ENCODE measurements around the gene ARHGAP24. TPM values are rescaled to one million over a fixed set of nuclear protein-coding genes. Genes with fewer than 3 reads are reported as not detected.

Gene ARHGAP24
- total and polyA plus RNA-seq, 2 donors (not counting 3 experiments of a cell fraction or from before 2014, with no cell fraction given) = 52.1 to 79.4 TPM

DNA sequence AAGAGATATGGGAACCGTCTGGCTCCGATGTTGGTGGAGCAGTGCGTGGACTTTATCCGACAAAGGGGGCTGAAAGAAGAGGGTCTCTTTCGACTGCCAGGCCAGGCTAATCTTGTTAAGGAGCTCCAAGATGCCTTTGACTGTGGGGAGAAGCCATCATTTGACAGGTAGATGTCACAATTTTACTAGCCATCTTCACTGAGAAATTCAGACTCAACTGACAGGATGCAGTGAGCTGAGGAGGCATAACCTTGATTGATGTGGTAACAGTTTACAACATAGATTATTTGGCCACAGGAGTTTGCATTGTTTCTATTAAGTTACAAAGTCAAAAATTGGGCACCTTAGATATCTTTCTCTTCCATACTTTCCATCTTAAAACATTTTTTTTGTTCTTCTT, 467.2 kb downstream of the ARHGAP24 start:
- Histone ChIP-seq H3K27me3 (ENCODE audit: control insufficient read depth in 2 of 2, insufficient read depth in 2 of 2, low read length in 2 of 2) (no peaks in the 10 kb centered on the region), H3K9me1 (replicated peaks; ENCODE audit: control insufficient read depth, extremely low read depth, insufficient read depth, low read length) (no peaks in the 10 kb centered on the region), H3K27ac (ENCODE audit: insufficient read depth, low read depth, low read length) (no peak overlapping the region), H4K20me1 (replicated peaks; ENCODE audit: control insufficient read depth, extremely low read depth, insufficient read depth, low read length) (no peaks in the 10 kb centered on the region), H3K4me3 (replicated peaks in 1 of 3; ENCODE audit: insufficient read depth in 1 of 3, low read depth in 1 of 3, low read length in 3 of 3) (no peak overlapping the region), H3K36me3 (ENCODE audit: control insufficient read depth in 2 of 2, extremely low read depth in 1 of 2, insufficient read depth in 2 of 2, low read length in 2 of 2) (peaks cover 0 to 5% of the 10 kb centered on the region in 2 experiments), H3K79me2 (ENCODE audit: control insufficient read depth, insufficient read depth, low read length) (peaks cover 92% of the 10 kb centered on the region), H3K4me2 (ENCODE audit: insufficient read depth, low read length) (no peak overlapping the region), H3K9ac (replicated peaks; ENCODE audit: extremely low read depth, insufficient read depth, low read length) (no peak overlapping the region), H3K4me1 (ENCODE audit: control insufficient read depth, extremely low read depth, insufficient read depth, low read length) (no peaks in the 10 kb centered on the region), H3K9me3 (replicated peaks; ENCODE audit: control insufficient read depth, insufficient read depth, low read length) (no peaks in the 10 kb centered on the region), H2AFZ (ENCODE audit: low read depth, low read length) (no peak overlapping the region)
- BruUV-seq (replicated peaks) = no TSS peak
- no peak for FAIRE-seq
- POLR2A ChIA-PET = no interaction called here
- intact Hi-C loops (cut with micrococcal nuclease) (no loop called here), dilution Hi-C loops (cut with MboI; ENCODE audit: extremely low pct_ligation_motif_present, low sequenced_read_pairs) (no loop called here)
- CTCF ChIA-PET = interaction anchor here (1.5 kb wide), 2 partner anchors 27 to 146 kb away, joined by 3 to 4 read pairs; no protein-coding TSS in a partner anchor
- DNase-seq (ENCODE audit: low read depth, low spot score) = no peak
- TF ChIP-seq POLR2AphosphoS5 (IDR thresholded peaks at IDR 0.05; ENCODE audit: insufficient read depth, low read depth, low read length) = no peak
- TF ChIP-seq FOS (IDR thresholded peaks at IDR 0.05; ENCODE audit: borderline replicate concordance, insufficient read depth, low read length) = no peak
- TF ChIP-seq, protein P1, sequence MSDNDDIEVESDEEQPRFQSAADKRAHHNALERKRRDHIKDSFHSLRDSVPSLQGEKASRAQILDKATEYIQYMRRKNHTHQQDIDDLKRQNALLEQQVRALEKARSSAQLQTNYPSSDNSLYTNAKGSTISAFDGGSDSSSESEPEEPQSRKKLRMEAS (IDR thresholded peaks at IDR 0.05; ENCODE audit: insufficient read depth, insufficient read length) = no peak
- TF ChIP-seq GATA2 (IDR thresholded peaks at IDR 0.05; ENCODE audit: insufficient read depth, insufficient read length, low read depth, low read length) = no peak
- TF ChIP-seq, protein P2, sequence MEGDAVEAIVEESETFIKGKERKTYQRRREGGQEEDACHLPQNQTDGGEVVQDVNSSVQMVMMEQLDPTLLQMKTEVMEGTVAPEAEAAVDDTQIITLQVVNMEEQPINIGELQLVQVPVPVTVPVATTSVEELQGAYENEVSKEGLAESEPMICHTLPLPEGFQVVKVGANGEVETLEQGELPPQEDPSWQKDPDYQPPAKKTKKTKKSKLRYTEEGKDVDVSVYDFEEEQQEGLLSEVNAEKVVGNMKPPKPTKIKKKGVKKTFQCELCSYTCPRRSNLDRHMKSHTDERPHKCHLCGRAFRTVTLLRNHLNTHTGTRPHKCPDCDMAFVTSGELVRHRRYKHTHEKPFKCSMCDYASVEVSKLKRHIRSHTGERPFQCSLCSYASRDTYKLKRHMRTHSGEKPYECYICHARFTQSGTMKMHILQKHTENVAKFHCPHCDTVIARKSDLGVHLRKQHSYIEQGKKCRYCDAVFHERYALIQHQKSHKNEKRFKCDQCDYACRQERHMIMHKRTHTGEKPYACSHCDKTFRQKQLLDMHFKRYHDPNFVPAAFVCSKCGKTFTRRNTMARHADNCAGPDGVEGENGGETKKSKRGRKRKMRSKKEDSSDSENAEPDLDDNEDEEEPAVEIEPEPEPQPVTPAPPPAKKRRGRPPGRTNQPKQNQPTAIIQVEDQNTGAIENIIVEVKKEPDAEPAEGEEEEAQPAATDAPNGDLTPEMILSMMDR (IDR thresholded peaks at IDR 0.05; ENCODE audit: extremely low read depth in 1 of 2, insufficient read depth in 1 of 2, low read depth in 1 of 2, low read length in 2 of 2) = no peak

Data from endothelial cell of umbilical vein (primary cell).